GM19438 (cell line): ENCODE results near the gene ATM.

ENCODE experiments used
- ATAC-seq: cut with Tn5 transposase; IDR thresholded peaks from one replicate; pipeline ENCODE4 v1.9.1; 2021; ENCODE audit warnings: low read depth; ENCODE audit not compliant: unreplicated experiment

Gene ATM, protein sequence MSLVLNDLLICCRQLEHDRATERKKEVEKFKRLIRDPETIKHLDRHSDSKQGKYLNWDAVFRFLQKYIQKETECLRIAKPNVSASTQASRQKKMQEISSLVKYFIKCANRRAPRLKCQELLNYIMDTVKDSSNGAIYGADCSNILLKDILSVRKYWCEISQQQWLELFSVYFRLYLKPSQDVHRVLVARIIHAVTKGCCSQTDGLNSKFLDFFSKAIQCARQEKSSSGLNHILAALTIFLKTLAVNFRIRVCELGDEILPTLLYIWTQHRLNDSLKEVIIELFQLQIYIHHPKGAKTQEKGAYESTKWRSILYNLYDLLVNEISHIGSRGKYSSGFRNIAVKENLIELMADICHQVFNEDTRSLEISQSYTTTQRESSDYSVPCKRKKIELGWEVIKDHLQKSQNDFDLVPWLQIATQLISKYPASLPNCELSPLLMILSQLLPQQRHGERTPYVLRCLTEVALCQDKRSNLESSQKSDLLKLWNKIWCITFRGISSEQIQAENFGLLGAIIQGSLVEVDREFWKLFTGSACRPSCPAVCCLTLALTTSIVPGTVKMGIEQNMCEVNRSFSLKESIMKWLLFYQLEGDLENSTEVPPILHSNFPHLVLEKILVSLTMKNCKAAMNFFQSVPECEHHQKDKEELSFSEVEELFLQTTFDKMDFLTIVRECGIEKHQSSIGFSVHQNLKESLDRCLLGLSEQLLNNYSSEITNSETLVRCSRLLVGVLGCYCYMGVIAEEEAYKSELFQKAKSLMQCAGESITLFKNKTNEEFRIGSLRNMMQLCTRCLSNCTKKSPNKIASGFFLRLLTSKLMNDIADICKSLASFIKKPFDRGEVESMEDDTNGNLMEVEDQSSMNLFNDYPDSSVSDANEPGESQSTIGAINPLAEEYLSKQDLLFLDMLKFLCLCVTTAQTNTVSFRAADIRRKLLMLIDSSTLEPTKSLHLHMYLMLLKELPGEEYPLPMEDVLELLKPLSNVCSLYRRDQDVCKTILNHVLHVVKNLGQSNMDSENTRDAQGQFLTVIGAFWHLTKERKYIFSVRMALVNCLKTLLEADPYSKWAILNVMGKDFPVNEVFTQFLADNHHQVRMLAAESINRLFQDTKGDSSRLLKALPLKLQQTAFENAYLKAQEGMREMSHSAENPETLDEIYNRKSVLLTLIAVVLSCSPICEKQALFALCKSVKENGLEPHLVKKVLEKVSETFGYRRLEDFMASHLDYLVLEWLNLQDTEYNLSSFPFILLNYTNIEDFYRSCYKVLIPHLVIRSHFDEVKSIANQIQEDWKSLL (N-terminal part only)

DNA sequence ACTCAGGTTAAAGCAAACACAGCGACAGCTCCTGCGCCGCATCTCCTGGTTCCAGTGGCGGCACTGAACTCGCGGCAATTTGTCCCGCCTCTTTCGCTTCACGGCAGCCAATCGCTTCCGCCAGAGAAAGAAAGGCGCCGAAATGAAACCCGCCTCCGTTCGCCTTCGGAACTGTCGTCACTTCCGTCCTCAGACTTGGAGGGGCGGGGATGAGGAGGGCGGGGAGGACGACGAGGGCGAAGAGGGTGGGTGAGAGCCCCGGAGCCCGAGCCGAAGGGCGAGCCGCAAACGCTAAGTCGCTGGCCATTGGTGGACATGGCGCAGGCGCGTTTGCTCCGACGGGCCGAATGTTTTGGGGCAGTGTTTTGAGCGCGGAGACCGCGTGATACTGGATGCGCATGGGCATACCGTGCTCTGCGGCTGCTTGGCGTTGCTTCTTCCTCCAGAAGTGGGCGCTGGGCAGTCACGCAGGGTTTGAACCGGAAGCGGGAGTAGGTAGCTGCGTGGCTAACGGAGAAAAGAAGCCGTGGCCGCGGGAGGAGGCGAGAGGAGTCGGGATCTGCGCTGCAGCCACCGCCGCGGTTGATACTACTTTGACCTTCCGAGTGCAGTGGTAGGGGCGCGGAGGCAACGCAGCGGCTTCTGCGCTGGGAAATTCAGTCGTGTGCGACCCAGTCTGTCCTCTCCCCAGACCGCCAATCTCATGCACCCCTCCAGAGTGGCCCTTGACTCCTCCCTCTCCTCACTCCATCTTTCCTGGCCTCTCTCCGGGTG, at the start of gene ATM, which contains the start of gene NPAT:
ATM (plus strand) TSS at position 494 of the 774 bp plus-strand sequence. CDS start 4,558 bp downstream, outside the sequence.
NPAT (minus strand) TSS at position 65 of the 774 bp plus-strand sequence. CDS start 102 bp downstream, outside the sequence.
- peak; percentile 70 for ATAC-seq

- ATAC-seq: no peak
Observed at GRCh38 chr11:108177570-108177969, 45.3 kb upstream of the ATM start.

GRCh38 chr11:108193725-108194124, 29.1 kb upstream of the ATM start:
- ATAC-seq: no peak

DNA sequence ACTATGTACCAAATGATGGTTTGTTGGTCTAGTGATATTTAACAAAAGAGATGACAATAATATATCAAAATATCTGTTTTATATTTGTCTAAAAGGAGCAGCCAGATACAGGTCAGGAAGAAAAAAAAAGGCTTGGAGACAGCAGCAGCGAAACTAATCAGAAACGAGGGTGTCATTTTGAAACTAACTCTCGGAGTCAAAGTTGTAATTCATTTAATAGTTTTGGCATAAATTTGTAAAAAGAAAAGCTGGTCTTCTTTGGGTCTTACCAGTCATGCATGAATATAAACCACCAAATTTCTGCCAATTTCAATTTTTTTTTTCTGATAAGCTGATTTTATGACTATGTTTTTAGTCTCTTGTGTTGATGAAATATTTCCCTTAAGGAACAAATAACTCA, 26.0 kb upstream of the ATM start:
- ATAC-seq: no peak

DNA sequence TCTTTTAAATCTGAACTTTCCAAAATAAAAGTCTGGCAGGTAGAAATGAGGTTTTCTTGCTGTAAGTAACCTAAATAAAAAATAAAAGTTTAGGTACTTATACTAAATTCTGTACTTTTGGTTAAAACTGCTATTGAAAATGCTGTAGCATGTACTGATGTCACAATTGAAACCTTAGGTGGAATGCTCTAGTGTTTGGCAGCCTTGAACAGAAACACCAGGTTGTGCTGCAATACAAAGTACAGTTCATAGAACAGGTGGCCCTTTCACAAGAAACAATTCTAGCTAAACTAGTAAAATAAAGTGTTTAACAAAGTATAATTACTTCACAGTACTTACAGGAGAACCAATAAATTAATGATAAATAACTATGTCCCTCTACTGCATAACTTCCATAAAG, 25.5 kb upstream of the ATM start:
- ATAC-seq: no peak

GRCh38 chr11:108198833-108199232, 24.0 kb upstream of the ATM start:
- ATAC-seq: no peak

GRCh38 chr11:108199446-108200321, 23.2 kb upstream of the ATM start:
- ATAC-seq: peak; percentile 55

- ATAC-seq: no peak
Observed at GRCh38 chr11:108203075-108203474, 19.8 kb upstream of the ATM start.

DNA sequence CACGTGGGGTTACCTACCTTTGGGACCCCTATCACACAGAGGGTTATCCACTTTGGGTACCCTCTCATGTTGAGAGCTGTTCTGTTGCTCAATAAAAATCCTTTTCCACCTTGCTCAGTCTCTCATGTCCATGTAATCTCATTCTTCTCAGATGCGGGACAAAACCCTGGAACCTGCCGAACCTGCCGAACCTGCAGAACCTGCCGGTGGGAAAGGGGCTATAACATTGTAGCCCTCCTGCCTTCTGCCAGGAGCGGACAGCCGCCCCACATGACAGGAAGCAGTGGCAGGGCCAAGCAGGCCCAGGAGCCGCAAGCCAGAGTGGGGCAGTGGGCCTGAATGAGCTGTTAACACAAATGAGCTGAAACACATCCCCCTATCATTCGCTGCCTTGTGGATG, 18.5 kb upstream of the ATM start:
- ATAC-seq: no peak

DNA sequence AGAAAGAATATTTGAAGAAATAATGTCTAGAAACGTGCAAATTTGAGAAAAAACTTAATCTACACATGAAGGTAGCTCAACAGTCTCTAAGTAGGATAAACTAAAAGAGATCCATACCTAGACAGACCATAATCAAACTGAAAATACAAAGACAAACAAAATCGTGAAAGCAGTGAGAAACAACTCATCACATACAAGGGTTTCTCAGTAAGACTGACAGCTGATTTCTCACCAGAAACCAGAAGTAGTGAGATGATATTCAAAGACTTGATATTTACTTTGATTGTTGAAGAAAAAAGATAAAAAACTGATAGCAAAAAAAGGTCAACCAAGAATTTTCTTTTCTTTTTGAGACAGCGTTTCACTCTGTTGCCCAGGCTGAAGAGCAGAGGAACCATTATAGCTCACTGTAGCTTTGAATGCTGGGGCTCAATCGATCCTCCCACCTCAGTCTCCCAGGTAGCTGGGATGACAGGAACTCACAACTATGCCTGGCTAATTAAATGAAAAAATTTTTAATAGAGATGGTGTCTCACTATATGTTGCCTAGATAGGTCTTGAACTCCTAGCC, 17.9 kb upstream of the ATM start:
- ATAC-seq: no peak

DNA sequence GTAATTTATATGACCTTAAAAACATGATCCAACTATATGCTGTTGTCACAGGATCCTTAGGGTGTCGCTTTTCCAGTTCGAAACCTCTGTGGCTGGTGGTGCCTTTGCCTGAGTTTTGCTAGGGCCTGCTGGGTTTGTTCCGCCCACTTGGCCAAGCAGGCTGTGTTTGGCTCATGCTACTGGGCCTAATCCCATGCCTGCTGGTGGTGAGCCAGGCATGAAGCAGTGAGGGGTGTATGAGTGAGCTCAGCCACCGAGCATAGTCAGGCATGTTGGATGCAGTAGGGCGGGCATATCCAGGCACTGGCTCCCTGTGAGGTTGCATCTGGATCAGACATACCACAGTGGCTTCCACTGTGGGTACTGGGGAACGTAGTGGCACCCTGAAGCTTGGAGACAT, 16.7 kb upstream of the ATM start:
- no peak for ATAC-seq

DNA sequence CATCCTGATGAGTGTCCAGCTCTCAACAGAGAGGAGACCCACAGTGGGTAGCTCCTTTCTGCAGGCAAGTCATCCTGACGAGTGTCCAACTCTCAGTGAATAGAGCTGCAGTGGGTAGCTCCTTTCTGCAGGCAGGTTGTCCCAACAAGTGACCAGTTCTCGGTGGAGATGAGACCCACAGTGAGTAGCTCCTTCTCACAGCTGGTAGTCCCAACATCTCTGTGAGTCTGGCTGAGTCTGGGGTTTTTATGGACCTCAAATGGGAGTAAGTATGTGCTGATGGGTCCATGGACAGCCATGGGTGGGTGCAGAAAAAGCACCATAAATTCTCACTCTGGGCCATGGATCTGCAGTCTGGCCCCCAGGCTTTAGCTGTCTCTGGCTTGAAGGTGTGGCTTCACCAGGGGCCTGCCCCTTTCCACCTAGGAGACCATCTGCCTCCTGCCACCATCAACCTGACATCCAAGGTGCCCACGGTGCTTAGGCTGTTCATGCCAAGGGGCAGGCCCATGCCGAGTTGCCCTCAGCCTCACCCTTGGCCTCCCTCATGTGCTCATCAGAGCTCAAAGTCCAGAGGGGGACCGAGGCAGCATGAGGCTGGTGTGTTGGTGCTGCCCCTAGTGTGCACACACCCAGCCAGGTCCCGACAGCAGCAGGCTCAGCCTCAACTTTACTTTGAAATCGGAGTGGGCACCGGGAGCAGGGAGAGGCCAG, 15.7 kb upstream of the ATM start:
- ATAC-seq: no peak

DNA sequence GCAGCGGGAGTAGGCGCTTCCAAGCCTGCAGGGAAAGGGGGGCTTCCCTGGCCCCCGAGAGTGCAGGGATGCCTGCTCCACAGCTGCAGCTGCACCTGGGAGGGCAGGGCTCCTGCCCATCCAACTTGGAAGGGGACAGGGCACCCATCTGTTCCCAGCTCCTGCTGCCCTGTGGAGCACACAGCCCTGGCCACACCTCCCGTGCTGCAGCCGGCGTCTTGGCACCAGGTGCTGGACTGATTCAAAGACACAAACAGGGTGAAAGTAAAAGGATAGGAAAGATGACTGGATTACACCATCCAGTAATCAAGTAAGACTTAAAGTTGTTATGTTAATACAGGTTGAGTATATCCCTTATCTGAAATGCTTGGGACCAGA, 15.2 kb upstream of the ATM start:
- no peak for ATAC-seq

GRCh38 chr11:108210441-108210840, 12.4 kb upstream of the ATM start:
- no peak for ATAC-seq

GRCh38 chr11:108213784-108214183, 9.1 kb upstream of the ATM start:
- ATAC-seq: no peak

GRCh38 chr11:108216988-108217387, 5.9 kb upstream of the ATM start:
- no peak for ATAC-seq

DNA sequence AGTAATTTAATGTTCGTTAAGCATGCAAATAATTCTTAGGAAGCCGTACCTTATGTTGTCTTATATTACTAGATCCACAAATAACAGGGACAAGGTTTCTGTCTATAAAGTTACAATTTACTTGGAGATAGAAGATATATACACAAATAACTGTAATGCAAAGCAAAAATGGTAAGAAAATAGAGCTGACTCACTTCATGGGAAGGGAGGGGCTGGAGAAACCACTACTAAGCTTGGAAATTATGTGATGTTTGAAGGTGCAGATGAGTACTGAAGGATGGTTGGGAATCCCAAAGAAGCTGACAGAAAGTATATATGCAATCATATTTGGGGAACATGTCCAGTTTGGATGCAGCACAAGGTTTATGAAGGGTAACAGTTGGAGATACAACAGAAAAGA, 4.4 kb upstream of the ATM start:
- no peak for ATAC-seq
